HL-60/S4 (cell line): ENCODE results near the gene LCE2D.
"Not testable (repeated sequence)": the region's sequence is repeated elsewhere in the genome, so short reads cannot be mapped to it uniquely, and the experiment has no call there.

Source experiments
- in situ Hi-C: fragments of 300-500 bp; cut with MboI; formaldehyde crosslinking; loops from 2 replicates; pipeline ENCODE4 v1.14.3; 2022; ENCODE audit warnings: low sequenced_read_pairs

Gene LCE2D, protein sequence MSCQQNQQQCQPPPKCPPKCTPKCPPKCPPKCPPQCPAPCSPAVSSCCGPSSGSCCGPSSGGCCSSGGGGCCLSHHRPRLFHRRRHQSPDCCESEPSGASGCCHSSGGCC

GRCh38 chr1:152663098-152663497 is at the start of gene LCE2D:
Gene LCE2D, plus strand, starts transcription at chr1:152663380. Its CDS starts 726 bp downstream, at chr1:152664106.
- in situ Hi-C loops = no loop called here

GRCh38 chr1:152613511-152613910 is 49.7 kb upstream of the LCE2D start, which contains the start of gene LCE3B:
Gene LCE3B, plus strand, starts transcription at chr1:152613811. Its CDS starts 0 bp downstream, at chr1:152613811.
- in situ Hi-C loops = no loop called here

DNA sequence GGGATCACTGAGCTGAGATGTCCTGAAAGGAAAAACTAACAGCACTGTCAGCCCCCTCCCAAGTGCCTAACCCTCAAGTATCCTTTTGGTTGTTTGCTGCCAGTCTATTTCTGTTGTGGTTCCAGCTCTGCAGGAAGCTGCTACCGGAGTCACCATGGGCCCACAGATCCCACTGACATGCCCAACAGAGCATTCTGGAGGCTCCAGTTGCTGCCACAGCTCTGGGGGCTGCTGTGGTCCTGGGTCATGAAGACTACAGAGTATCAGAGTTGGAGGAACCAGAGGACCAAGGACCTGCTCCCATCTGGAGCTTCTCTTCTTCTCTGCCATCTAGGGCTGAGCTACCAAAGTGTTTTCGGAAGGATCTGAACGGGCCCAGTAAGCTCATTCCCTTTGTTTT is 41.2 kb upstream of the LCE2D start:
- in situ Hi-C loops = no loop called here

DNA sequence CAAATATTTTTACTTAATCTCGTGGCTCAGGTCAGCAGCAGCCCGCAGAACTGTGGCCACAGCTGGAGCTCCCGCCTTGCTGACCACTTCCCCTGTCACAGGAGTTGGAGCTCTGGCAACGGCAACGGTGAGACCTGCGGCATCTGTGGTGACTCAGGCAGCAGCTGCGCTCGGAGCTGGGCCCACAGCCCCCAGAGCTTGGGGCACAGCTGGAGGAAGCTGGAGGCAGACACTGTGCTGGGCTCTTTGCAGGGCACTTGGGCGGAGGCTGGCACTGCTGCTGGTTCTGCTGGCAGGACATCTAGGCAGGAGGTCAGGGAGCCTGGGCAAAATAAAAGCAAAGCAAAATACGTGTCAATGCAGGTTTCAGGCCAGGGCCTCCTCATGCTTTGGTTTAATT is 40.4 kb upstream of the LCE2D start, which contains the start of gene LCE3A:
TSS of gene LCE3A (minus strand) at position 301 of the 400 bp plus-strand sequence. CDS start at position 301, 0 bp downstream.
- in situ Hi-C loops = no loop called here

GRCh38 chr1:152623203-152623844 is 39.9 kb upstream of the LCE2D start:
- in situ Hi-C loops = no loop called here

DNA sequence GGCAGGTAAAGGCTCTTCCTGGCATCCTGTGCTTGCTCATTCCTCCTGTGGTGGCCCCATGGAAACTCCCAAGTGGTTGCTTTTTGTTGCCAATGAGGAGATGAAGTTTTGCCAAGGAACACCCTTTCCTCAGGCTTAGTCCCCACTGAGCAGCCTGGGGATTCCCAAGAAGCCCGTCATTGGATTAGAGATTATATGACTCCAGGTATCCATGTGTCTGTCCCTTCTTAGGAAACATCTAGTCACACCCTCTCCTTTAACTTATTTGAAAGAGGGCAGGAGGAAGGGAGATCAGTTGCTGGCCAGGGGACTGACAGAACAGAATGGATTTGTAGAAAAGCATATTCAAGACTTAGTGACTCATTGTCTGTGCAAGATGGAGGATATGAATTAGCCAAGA is 36.4 kb upstream of the LCE2D start:
- in situ Hi-C loops = no loop called here

DNA sequence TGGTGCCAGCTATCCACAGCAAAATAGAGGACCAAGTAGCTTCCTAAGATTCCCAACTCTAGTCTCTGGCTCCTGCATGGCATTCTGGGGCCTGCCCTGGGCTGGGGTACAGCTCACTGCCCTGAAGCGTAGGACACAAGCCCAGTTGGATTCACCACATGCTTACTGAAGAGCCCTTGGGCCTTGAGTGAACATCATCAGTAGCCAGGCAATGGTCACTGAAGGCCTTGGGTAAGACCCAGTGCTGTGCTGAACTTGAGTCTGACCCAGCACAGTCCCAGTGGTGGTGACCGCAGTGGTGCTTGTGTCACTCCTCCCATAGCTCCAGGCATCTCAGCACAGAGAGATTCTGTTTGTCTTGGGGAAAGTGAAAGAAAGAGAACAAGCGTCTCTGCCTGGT is 32.6 kb upstream of the LCE2D start:
- in situ Hi-C loops = no loop called here

GRCh38 chr1:152640351-152640750 is 22.8 kb upstream of the LCE2D start:
- in situ Hi-C loops = no loop called here

GRCh38 chr1:152643945-152644344 is 19.2 kb upstream of the LCE2D start:
- in situ Hi-C loops = no loop called here

GRCh38 chr1:152645146-152645545 is 18.0 kb upstream of the LCE2D start:
- in situ Hi-C loops = no loop called here

GRCh38 chr1:152646656-152647055 is 16.5 kb upstream of the LCE2D start:
- in situ Hi-C loops = no loop called here

- in situ Hi-C loops = no loop called here
Observed at GRCh38 chr1:152654110-152654509, 9.1 kb upstream of the LCE2D start.

DNA sequence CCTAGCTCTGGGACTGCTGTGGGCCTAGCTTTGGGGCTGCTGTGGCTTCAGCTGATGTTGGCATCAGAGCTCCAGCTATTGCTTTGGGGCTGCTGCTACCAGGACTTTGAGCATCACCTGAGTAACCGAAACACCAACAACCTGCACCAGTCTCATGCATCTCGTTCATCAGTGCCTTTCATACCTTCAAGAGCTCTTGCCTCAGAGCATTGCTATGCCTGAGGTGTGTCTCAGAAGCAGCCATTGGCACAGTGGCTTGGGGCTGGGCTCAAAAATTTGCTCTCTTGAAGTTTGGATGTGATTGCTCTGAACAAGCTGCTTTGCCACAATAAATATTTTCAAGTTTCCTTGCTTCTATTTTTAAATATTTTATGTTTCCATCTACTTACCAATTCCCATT is 6.7 kb upstream of the LCE2D start:
- in situ Hi-C loops = no loop called here

GRCh38 chr1:152657677-152658076 is 5.5 kb upstream of the LCE2D start:
- in situ Hi-C loops = no loop called here

DNA sequence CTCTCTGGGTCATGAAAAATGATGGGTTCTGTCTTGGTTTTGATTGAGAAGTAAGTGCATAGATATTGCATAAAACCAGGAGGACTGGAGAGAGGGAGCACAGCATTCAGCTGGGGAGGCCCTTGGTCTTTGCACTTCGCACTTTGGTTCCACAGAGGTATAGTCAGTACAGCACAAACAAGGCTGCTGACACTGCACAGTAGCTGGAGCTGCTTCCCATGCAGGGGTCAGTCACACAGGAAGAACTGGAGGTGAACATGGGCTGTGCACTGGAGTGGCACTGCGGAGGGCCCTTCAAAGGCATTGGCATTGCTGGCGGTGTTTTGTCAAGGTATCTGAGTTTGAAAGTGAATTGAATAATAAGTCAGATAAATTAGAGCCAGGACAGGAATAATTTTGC is 4.5 kb upstream of the LCE2D start:
- in situ Hi-C loops = no loop called here

DNA sequence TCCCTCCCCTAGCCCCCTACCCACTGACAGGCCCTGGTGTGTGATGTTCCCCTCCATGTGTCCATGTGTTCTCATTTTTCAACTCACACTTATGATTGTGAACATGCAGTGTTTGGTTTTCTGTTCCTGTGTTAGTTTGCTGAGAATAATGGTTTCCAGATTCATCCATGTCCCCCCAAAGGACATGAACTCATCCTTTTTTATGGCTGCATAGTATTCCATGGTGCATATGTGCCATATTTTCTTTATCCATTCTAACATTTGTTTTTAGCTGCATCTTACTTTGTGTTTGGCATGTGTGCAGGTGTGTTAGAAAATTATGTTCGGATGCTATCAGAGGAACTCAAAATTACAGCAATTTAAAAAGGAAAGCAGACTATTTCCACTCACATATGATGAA is 3.0 kb downstream of the LCE2D start:
- in situ Hi-C loops = not testable (repeated sequence)

DNA sequence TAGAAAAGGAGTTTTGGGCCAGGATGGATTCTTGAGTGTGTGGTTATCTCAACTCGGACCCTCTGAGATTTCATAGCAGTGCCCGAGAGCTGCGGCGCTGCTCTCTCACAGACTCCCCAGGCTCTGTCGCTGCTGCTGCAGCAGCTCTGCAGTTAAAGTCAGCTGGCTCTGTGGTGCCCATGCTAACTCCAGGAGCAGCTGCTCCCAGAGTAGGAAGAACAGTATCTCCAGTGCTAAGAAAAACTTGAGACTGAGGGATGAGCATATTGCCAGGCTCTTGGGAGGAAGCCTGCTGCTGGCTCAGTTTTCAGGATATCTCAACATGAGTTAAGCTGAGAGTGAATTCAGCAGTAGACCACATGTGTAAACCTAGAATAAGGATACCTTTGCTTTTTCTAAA is 4.5 kb downstream of the LCE2D start:
- in situ Hi-C loops = no loop called here

GRCh38 chr1:152673016-152673415 is 9.8 kb downstream of the LCE2D start:
- in situ Hi-C loops = no loop called here

DNA sequence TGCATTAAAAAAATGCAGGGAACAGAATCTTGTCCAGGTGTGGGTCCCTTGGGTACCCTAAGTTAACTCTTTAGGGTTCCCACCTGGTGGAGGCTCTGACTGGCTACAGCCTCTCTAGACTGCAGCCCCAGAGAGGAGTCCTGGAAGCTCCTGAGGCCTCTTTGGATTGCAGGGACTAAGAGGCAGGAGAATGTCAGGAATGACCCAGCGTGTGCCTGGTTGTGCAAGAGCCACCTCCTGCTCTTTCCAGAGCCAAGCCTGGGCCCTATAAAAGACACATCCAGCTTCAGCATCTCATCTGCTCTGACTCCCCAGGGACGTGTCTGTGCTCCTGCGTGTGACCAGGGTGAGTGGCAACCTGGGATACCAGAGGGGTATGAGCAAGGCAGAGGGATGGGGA is 11.8 kb downstream of the LCE2D start, which contains the start of gene LCE2C:
TSS of gene LCE2C (plus strand) at position 297 of the 400 bp plus-strand sequence. CDS start 737 bp downstream, outside the sequence.
- in situ Hi-C loops = not testable (repeated sequence)

DNA sequence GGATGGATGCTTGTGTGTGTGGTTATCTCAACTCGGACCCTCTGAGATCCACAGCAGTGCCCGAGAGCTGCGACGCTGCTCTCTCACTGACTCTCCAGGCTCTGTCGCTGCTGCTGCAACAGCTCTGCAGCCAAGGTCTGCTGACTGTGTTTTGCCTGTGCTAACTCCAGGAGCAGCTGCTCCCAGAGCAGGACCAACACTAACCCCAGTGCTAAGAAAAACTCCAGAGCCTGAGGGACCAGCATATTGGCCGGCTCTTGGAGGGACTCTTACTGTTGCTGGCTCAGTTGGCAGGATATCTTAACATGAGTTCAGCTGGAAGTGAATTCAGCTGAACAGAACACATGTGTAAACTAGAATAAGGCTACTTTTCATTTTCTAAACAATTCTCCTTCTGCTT is 16.3 kb downstream of the LCE2D start:
- in situ Hi-C loops = no loop called here

DNA sequence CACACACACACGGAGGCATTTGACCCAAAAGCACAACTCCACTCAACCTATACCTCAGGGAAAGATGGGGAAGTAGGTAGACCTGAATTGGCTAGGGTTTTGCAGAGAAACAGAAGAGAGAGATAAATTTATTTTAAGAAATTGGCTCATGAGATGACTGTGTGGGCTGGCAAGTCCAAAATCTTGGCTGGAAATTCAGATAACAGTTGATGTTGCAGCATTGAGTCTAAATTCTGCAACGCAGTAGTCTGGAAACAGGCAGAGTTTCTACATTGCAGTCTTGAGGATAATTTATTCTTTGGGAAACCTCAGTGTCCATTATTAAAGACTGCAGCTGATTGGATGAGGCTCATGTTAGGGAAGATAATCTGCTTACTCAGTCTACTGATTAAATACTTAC is 18.4 kb downstream of the LCE2D start:
- in situ Hi-C loops = no loop called here

- in situ Hi-C loops = no loop called here
Observed at GRCh38 chr1:152683846-152684245, 20.7 kb downstream of the LCE2D start.

GRCh38 chr1:152685823-152686222 is 22.6 kb downstream of the LCE2D start, which contains the start of gene LCE2B:
Gene LCE2B, plus strand, starts transcription at chr1:152686123. Its CDS starts 721 bp downstream, at chr1:152686844.
- in situ Hi-C loops = not testable (repeated sequence)
